ENCODE results near the gene RIPPLY2. TPM values are rescaled to one million over a fixed set of nuclear protein-coding genes. Genes with fewer than 3 reads are reported as not detected.

The RIPPLY2 gene
- total and polyA plus RNA-seq, 7 donors, result 0.59 TPM; not detected in 6

- H3K36me3 ChIP-seq (ENCODE audit: insufficient read depth in 1 of 2, low read depth in 1 of 2), result no peaks in the 10 kb centered on the region
- DNase-seq, result no peak
- intact Hi-C loops (cut with DNase I), result no loop called here
- no peaks in the 10 kb centered on the region for H3K9me3 ChIP-seq
- no peak overlapping the region for H3K27ac ChIP-seq
- TF ChIP-seq, protein P1, sequence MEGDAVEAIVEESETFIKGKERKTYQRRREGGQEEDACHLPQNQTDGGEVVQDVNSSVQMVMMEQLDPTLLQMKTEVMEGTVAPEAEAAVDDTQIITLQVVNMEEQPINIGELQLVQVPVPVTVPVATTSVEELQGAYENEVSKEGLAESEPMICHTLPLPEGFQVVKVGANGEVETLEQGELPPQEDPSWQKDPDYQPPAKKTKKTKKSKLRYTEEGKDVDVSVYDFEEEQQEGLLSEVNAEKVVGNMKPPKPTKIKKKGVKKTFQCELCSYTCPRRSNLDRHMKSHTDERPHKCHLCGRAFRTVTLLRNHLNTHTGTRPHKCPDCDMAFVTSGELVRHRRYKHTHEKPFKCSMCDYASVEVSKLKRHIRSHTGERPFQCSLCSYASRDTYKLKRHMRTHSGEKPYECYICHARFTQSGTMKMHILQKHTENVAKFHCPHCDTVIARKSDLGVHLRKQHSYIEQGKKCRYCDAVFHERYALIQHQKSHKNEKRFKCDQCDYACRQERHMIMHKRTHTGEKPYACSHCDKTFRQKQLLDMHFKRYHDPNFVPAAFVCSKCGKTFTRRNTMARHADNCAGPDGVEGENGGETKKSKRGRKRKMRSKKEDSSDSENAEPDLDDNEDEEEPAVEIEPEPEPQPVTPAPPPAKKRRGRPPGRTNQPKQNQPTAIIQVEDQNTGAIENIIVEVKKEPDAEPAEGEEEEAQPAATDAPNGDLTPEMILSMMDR (IDR thresholded peaks at IDR 0.05), result no peak
- no peaks in the 10 kb centered on the region for H3K4me1 ChIP-seq
- no peak overlapping the region for H3K4me3 ChIP-seq
- ATAC-seq, result no peak
- H3K27me3 ChIP-seq (ENCODE audit: insufficient read depth in 3 of 3, low read length in 2 of 3), result no peaks in the 10 kb centered on the region
These were observed 40.6 kb upstream of the RIPPLY2 start for GRCh38 chr6:83812595-83812994.

DNA sequence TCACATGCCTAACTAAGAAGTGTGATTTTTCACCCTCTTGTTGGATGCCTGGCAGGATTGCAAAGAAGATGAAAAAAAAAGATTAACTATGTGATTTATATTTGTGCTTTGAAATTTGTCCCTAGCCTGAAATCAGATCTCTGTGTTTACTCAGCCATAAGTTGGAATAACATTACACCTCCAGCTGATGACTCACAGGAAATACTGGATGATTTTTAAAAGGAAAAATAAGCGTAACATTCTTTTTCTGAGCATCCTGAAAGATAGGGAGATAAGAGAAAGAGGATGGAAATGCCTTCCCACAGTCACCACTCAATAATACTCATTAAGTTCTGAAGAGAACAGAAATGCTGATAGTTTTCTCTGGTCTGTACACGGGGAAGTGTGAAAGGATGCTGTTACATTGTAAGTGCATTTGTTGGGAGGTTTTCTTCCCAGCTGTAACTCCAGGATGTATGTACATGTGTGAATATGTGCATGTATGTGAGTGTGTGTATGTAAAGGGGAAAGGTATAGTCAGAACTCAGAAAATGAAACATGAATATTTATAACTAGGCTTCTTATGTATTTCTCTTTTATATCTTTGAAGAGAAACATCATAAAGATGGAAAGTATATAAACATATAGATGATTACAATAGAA is 37.4 kb upstream of the RIPPLY2 start:
- no peaks in the 10 kb centered on the region for H3K36me3 ChIP-seq (ENCODE audit: insufficient read depth in 1 of 2, low read depth in 1 of 2)
- 11 to 21% (median 18%) methylated on average over 2 of the region's 2 CpGs for WGBS, 3 donors
- DNase-seq, result no peak
- no peaks in the 10 kb centered on the region for H3K9me3 ChIP-seq
- no peaks in the 10 kb centered on the region for H3K4me1 ChIP-seq
- intact Hi-C loops (cut with DNase I), result no loop called here
- H3K27me3 ChIP-seq (ENCODE audit: insufficient read depth in 3 of 3, low read length in 2 of 3), result no peaks in the 10 kb centered on the region
- no peak overlapping the region for H3K4me3 ChIP-seq
- no peak for ATAC-seq
- H3K27ac ChIP-seq, result no peak overlapping the region
- TF ChIP-seq, protein P1 (IDR thresholded peaks at IDR 0.05), result no peak

DNA sequence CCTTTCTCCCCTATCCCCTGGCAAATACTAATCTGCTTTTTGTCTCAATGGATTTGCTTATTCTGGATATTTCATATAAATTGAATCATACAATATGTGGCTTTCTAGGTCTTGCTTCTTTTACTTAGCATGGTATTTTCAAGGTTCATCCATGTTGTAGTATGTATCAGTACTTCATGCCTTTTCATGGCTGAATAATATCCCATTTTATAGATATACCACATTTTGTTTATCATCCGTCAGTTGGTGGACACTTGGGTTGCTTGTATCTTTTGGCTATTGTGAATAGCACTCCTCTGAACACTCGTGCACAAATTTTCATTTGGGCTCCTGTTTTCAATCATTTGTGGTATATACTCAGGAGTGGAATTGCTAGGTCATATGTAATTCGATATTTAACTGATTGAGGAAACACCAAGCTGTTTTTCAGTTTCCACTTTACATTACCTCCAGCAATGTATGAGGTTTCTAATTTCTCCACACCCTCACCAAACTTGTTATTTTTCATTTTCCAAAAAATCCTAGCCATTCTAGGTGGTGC is 30.5 kb upstream of the RIPPLY2 start:
- Histone ChIP-seq H3K36me3 (ENCODE audit: insufficient read depth in 1 of 2, low read depth in 1 of 2) (no peaks in the 10 kb centered on the region), H3K4me1 (no peaks in the 10 kb centered on the region), H3K4me3 (no peak overlapping the region), H3K27ac (no peak overlapping the region), H3K27me3 (ENCODE audit: insufficient read depth in 3 of 3, low read length in 2 of 3) (peaks cover 0 to 3% (median 0%) of the 10 kb centered on the region in 3 donors), H3K9me3 (no peaks in the 10 kb centered on the region)
- DNase-seq, result no peak
- ATAC-seq, result no peak
- 73 to 76% (median 74%) methylated on average over 3 of the region's 3 CpGs for WGBS, 3 donors
- intact Hi-C loops (cut with DNase I), result no loop called here
- TF ChIP-seq, protein P1 (IDR thresholded peaks at IDR 0.05), result no peak

DNA sequence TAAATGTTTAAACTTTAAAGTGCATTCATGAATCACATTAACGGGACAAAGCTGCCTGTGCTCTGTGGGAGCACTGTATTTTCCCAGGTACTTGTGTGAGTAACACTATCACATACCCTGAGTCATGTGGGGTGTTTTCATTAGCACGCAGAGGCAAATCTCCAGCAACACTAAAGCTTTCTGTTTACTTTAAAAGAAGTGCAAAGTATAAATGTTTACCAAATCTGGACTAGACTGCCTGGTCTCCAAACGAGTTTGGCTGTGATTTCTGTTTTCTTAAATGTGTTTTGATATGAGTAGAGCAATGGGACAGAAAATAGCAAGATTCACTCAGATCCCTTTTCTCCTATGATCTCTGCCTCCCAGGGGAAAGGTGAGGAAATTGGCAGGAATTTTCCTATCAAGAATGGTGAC is 28.8 kb upstream of the RIPPLY2 start:
- WGBS, 3 donors, result 20 to 37% (median 26%) methylated on average over 3 of the region's 3 CpGs
- intact Hi-C loops (cut with DNase I), result no loop called here
- Histone ChIP-seq H3K4me3 (no peak overlapping the region), H3K9me3 (no peaks in the 10 kb centered on the region), H3K4me1 (no peaks in the 10 kb centered on the region), H3K27ac (no peak overlapping the region), H3K27me3 (ENCODE audit: insufficient read depth in 3 of 3, low read length in 2 of 3) (peaks cover 0 to 3% (median 0%) of the 10 kb centered on the region in 3 donors), H3K36me3 (ENCODE audit: insufficient read depth in 1 of 2, low read depth in 1 of 2) (no peaks in the 10 kb centered on the region)
- no peak for DNase-seq
- ATAC-seq, result no peak
- TF ChIP-seq, protein P1 (IDR thresholded peaks at IDR 0.05), result no peak

- 15 to 25% (median 20%) methylated on average over 2 of the region's 2 CpGs for WGBS, 3 donors
- no peak overlapping the region for H3K4me3 ChIP-seq
- H3K27me3 ChIP-seq (ENCODE audit: insufficient read depth in 3 of 3, low read length in 2 of 3), result peaks cover 0 to 3% (median 0%) of the 10 kb centered on the region in 3 donors
- no peaks in the 10 kb centered on the region for H3K9me3 ChIP-seq
- TF ChIP-seq, protein P1 (IDR thresholded peaks at IDR 0.05), result no peak
- no peaks in the 10 kb centered on the region for H3K4me1 ChIP-seq
- DNase-seq, result no peak
- no peaks in the 10 kb centered on the region for H3K36me3 ChIP-seq (ENCODE audit: insufficient read depth in 1 of 2, low read depth in 1 of 2)
- ATAC-seq, result no peak
- intact Hi-C loops (cut with DNase I), result no loop called here
- no peak overlapping the region for H3K27ac ChIP-seq
These were observed 28.3 kb upstream of the RIPPLY2 start for GRCh38 chr6:83824831-83825230.
